Hindlimb muscle (tissue), 1 donor: Measurements from ENCODE around the gene PSMB11. TPM values are rescaled to one million over a fixed set of nuclear protein-coding genes. Genes with fewer than 3 reads are reported as not detected.
A peak's percentile ranks its signal among the peaks of the same experiment; 100 is the strongest.

Experiments
- DNase-seq: peaks from one replicate; pipeline ENCODE4 v3.0.0-alpha.2; 2013
- polyA plus RNA-seq: library from polyadenylated mRNA; unstranded; fragments of 120-200 nt; gene quantifications from one replicate; pipeline ENCODE4 v1.2.1, GENCODE V29; 2013; ENCODE audit not compliant: insufficient read length

Gene PSMB11
- polyA plus RNA-seq, 1 donor, result not detected

- no peak for DNase-seq
Observed at GRCh38 chr14:23043754-23044153, 1.7 kb downstream of the PSMB11 start.

DNA sequence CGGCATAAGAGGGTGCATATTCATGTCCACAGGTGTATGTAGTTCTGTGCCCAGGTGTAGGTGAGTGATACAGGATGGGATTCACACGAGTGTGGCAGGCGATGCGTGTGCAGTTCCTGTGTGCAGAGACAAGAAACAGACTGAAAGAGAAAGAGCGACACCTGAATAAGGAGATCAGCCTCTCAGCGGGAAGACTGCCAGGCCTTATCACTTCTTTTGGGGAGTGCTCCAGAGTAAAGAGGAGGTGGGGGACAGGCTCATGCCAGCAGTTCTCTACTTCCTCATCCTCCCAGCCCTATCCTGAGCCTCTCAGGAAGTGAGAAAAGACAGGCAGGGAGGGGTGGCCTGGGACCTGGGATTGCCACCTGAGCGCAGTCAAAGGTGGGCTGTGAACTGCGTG lies 2.8 kb downstream of the PSMB11 start:
- DNase-seq, result no peak

DNA sequence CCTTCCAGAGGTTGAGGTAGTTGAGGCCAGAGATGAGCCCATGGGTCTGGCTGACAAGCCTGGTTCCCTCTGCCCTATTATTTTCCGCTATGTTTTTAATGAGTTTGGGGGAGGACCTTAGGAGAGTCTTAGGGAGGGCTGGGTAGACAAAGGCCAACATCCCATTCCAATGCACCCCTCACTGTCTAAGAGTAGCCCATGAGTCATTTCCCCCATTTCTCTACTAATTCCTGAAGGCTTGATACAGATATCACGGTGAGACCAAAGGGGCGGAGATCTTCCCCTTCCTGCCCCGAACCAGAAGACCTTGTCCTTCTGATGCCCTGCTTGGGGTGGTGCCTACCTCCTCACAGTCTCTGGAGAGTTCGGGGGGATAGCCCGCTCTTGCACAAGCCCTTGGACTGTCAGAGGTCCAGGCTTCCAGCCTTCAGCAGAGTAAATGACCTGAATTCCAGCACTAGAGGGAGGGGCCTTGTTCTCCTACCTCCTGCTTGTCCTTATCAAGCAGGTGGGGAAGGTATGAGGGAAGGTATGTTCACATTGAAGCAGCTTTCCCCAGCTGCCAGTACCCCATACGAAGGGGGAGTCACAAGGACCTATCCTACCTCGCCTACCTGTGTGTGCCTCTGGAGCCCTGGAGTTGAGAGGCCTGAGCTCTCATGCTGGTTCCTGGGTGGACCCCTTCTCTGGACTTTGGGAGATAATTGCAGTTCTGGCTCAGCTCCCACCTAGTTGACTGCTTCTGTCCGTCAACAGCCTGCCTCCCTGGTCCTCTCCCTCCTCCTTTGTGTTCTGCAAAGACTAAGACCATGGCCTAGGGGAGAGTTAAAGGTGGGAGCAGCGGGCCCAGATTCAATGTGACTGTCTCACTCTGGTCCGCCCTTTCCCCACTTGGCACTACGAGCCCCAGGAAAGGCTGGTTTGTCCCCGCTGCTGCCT lies 3.7 kb downstream of the PSMB11 start:
- no peak for DNase-seq

DNA sequence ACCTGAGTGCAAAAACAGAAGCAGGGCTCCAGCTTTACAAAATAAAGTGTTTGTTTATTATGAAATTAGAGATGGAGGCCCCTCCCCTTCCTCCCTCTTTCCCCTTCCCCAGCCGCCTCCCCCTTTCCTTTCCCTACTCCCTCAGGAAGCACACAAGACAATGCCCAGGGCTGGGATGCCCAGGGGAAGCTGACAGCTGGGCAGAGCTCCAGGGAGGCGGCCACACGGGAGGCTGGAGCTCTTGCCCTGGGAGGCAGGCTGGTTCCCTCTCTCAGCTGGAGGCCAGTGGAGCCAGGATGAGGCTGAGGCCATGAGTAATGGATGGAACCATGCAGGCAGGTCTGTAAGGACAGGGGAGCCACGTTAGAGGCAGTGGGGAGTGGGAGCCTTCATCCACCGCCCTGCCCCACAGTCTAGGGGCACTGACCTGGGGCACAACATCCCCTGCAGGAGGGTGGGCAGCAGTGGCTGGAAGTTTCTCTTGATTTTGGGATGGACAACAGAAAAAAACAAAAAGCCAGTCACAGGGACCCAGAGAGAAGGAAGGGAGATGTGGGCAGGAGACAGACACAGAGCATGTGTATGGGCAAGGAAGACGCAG lies 5.1 kb downstream of the PSMB11 start:
- no peak for DNase-seq

DNA sequence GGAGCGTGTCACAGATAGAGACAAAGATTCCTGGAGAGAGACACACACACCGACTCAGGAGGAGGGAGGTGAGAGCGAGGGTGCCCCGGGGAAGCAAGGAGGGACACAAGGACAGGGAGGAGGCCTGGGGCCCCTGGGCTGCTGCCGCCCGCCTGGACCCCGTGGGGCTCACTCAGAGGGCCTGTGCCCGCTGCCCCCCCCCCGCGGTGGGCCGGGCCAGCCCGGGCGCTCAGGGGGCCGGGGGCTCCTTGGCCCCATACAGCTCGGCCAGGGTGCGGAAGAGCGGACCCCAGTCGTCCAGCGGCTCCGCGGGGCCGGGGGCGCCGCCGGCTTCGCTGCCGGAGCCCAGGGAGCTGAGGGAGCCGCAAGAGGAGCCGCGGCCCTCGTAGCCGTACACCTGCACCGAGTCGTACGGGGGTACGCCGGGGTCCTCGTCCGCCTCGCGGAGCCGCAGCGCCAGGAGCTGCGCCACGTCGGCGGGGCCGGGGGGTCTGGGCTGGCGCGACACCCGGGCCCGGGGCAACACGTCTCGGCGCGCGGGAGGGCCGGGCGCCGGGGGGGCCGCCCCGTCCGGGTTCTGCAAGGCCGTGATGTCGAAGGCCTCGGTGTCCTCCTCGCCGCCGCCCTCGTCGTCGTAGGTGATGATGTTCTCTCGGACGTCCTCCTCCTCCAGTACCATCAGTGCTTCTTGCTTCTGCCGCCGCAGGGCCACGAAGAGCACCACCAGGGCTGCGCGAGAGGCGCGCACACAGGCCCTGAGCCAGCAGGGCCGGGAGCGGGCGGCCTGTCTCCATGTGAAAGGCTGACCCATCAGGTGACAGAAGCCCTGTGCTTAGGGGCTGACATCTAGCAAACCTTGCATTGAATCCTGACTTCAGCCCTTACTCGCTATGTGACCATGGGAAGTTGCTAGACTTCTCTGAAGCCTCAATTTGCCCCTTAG lies 6.0 kb downstream of the PSMB11 start:
- DNase-seq, result no peak

- no peak for DNase-seq
Observed at GRCh38 chr14:23049011-23049410, 7.0 kb downstream of the PSMB11 start.

DNA sequence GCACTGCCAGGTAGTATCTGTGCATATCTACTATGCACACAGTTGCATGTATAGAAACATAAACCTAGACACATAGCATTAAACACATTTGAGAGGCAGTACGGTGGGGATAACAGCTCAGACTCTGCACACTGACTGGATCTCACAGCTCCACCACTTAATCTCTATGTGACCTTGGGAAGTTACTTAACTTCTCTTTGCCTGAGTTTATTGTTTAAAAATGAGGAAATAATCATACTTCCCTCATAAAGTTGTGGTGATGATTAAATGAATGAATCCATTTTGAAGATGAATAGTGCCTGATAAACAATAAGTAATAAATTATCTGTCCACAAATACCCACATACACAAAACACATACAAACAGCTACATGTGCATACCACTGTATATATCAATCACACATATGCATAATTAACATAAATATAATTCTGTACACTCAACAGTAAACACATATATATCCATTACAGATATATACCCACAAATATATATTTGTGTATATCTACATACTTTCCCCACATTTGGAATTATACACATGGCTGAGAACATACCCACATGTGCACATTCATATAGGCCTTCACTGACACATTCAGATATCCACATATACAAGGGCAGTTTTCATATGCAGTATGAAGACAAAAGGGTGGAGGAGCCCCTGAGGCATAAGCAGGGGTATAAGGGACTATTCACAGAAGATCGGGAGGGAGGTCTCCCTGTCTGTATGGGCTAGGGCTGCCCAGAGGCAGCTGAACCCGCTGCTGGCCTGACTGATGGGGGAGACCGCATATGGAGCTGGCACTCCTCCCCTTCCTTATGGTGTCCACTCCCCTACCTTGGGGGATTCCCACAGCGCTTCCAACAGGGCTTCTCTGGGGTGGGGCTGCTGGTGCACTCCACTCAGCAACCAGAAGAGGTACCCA lies 9.4 kb downstream of the PSMB11 start:
- DNase-seq, result no peak

DNA sequence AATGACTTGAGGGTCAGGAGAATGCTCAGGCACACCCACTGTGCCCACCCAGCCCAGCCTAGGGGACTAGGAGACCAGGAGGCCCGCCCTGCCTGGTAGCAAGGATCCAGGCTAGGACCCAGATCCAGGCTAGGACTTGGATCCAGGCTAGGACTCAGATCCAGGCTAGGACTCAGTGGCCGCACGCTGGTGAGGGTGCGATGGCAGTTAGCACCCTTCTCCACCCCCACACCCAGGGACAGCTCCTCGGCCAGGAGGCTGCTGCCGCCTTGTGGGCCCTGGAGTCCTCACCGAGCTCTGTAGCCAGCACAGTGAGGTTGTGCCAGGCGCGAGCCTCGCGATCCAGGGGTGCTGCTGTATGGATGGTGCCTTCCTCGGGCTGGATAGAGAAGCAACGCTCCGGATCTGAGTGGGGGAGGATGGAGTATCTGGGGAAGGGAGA lies 10.2 kb downstream of the PSMB11 start:
- no peak for DNase-seq

GRCh38 chr14:23052671-23053070 lies 10.7 kb downstream of the PSMB11 start:
- DNase-seq, result no peak

- DNase-seq, result no peak
Observed at GRCh38 chr14:23053426-23053825, 11.4 kb downstream of the PSMB11 start.

- no peak for DNase-seq
Observed at GRCh38 chr14:23054000-23054811, 12.2 kb downstream of the PSMB11 start.

DNA sequence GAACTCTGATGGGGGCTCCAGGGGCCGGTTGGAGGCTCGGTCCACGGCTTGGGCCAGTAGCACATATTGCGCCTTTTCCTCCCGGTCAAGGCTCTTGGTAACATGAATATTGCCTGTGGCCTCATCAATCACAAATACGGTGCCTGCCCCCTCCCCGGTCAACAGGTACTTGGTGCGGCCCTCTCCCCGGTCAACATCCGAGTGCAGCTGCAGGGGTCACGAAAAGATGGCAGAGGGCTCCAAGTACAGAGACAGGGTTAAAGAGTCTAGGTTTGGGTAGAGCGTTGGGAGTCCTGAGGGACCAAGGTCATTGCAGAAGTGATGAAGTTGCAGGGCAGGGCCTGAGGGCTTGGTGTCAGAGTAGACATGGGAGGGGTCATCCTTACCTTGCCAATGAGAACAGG lies 13.1 kb downstream of the PSMB11 start:
- DNase-seq, result no peak

- no peak for DNase-seq
Observed at GRCh38 chr14:23055621-23056144, 13.7 kb downstream of the PSMB11 start.

DNA sequence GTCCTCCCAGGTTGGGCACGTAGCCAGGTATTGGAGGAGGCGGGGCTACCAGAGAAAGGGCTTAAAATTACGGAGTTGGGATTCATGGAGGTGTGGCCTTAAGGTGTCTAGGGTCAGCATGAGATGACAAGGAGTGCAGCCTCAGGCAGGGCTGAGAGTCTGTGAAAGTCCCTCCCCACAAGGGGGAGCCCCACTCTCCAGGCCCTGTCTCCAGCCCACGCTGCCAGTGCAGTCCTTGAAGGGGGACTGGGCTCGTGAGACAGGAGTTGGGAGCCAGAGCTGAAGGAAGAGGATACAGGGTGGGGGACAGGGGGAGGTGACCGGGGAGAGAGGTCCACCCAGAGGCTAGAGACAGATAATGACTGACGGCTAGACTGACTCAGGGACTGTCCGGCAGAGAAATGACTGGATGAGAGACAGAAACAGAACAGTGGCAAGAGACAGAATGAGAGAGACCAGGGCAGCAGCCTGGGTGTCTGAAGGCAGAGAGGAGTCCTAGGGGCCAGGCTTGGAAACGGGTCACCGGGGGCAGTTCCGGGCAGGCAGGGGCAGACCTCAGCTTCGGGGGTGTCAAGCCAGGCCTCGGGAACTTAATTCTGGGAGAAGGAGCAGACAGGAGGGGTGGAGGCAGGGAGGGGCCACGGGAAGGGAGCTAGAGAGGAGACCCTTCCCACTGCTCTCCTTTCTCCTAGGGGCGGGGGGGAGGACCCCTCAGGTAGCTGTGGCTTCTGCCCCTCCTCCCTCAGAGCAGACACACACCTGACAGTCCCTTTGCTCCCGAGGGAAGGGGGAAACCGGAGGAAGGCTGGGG lies 14.3 kb downstream of the PSMB11 start:
- DNase-seq, result peak; percentile 46

- peak; percentile 86 for DNase-seq
Observed at GRCh38 chr14:23056956-23057756, 15.1 kb downstream of the PSMB11 start, which contains the start of gene CDH24. Gene CDH24 (minus strand): TSS chr14:23057520. CDS start chr14:23055733, 1,787 bp downstream.

DNA sequence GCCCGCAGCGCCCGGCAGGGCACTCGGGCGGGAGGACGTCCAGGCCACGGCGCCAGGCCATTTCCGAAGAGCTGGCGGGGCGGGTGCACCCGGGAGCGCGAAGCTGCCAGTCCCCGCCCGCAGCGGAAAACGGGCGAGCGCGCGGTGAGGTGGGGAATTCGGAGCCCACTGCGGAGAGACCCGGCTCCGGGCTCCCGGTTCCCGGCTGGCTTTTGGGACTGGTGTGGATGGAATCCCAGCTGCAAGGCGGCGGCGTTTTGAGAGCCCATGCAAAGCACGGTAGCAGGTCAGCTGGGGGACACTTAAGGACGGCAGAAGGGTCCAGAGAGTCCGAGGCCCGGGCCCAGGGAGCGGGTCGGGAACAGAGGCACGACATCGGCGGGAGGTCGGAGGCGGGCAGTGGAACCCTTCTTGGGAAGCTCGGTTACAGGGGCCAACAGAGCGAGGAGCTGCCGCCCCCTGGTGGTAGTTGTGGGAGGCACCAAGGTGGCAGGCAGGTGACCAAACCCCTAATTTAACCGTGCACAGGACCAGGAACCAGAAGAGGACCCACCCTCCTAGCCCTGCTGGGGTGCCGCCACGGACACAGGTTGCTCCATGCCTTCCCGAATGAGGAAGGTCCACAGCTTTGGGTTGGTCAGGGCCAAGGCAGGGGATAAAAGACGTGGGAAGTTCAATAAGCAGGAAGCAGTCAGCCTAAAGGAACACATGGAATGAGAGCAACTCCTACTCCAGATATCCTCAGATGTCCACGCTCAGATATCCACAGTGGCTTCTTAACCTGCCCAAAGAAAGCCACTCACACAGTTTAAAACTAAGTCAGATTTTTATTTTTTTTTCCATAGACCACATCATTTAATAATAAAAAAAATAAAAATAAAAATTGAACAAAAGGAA lies 16.0 kb downstream of the PSMB11 start:
- DNase-seq, result peak; percentile 88
